HEK293 (cell line): ENCODE results near the gene ZNF189.

Source experiments
- SP2 ChIP-seq: fragments of 450-650 bp; formaldehyde crosslinking; IDR thresholded peaks from 2 replicates; pipeline ENCODE4 v1.5.1; 2016; ENCODE audit warnings: missing biosample characterization, missing genetic modification characterization
- YY1 ChIP-seq: fragments of 450-650 bp; formaldehyde crosslinking; IDR thresholded peaks from 2 replicates; pipeline ENCODE4 v1.5.1; 2018; ENCODE audit warnings: missing biosample characterization, missing genetic modification characterization
- ZEB2 ChIP-seq: fragments of 450-650 bp; formaldehyde crosslinking; IDR thresholded peaks from 2 replicates; pipeline ENCODE4 v1.5.1; 2016; ENCODE audit warnings: missing biosample characterization, missing genetic modification characterization
- ZFP37 ChIP-seq: fragments of 450-650 bp; formaldehyde crosslinking; IDR thresholded peaks from 2 replicates; pipeline ENCODE4 v1.5.1; 2016; ENCODE audit warnings: missing biosample characterization, missing genetic modification characterization
- ZNF138 ChIP-seq: fragments of 450-650 bp; formaldehyde crosslinking; IDR thresholded peaks from 2 replicates; pipeline ENCODE4 v1.5.1; 2016; ENCODE audit warnings: missing biosample characterization, missing genetic modification characterization, borderline replicate concordance
- ZNF302 ChIP-seq: fragments of 450-650 bp; formaldehyde crosslinking; IDR thresholded peaks from 2 replicates; pipeline ENCODE4 v1.5.1; 2016; ENCODE audit warnings: missing biosample characterization, missing genetic modification characterization, low read depth
- ZNF311 ChIP-seq: fragments of 450-650 bp; formaldehyde crosslinking; IDR thresholded peaks from 2 replicates; pipeline ENCODE4 v1.5.1; 2017; ENCODE audit warnings: missing biosample characterization, missing genetic modification characterization, borderline replicate concordance
- ZNF394 ChIP-seq: fragments of 450-650 bp; formaldehyde crosslinking; IDR thresholded peaks from 2 replicates; pipeline ENCODE4 v1.5.1; 2016; ENCODE audit warnings: missing biosample characterization, missing genetic modification characterization, mild to moderate bottlenecking, moderate library complexity, borderline replicate concordance
- ZNF416 ChIP-seq: fragments of 450-650 bp; formaldehyde crosslinking; IDR thresholded peaks from 2 replicates; pipeline ENCODE4 v1.5.1; 2016; ENCODE audit warnings: missing biosample characterization, missing genetic modification characterization
- TF ChIP-seq, protein P1 (sequence below): fragments of 450-650 bp; formaldehyde crosslinking; IDR thresholded peaks from 2 replicates; pipeline ENCODE4 v1.5.1; 2016; ENCODE audit warnings: missing biosample characterization, missing genetic modification characterization
- TF ChIP-seq, protein P2 (sequence below): fragments of 450-650 bp; formaldehyde crosslinking; IDR thresholded peaks from 2 replicates; pipeline ENCODE4 v1.5.1; 2017; ENCODE audit warnings: missing biosample characterization, missing genetic modification characterization
- TF ChIP-seq, protein P3 (sequence below): fragments of 450-650 bp; formaldehyde crosslinking; IDR thresholded peaks from 2 replicates; pipeline ENCODE4 v1.5.1; 2016; ENCODE audit warnings: missing biosample characterization, missing genetic modification characterization
- TF ChIP-seq, protein P4 (sequence below): fragments of 450-650 bp; formaldehyde crosslinking; IDR thresholded peaks from 2 replicates; pipeline ENCODE4 v1.5.1; 2016; ENCODE audit warnings: missing biosample characterization, missing genetic modification characterization, low read depth
- TF ChIP-seq, protein P5 (sequence below): fragments of 450-650 bp; formaldehyde crosslinking; IDR thresholded peaks from 2 replicates; pipeline ENCODE4 v1.5.1; 2016; ENCODE audit warnings: missing biosample characterization, missing genetic modification characterization

DNA sequence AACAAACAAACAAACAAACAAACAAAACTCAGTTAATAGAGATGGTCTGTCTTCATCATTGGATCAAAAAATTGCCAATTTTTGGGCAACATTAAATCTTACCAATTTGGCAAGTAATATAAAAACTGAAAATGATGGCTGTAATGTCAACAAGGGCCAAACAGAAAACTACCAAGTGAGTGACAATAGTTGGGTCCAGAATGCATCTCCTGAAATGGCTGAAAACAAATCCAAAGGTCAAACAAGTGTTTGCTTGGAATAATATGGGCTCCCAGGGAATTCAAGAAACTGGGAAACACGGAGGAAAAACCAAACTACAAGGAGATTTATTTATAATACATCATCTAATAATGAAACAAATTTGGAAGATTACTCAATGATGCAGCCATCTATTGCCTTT, 39.0 kb upstream of the ZNF189 start:
- TF ChIP-seq, protein P1, sequence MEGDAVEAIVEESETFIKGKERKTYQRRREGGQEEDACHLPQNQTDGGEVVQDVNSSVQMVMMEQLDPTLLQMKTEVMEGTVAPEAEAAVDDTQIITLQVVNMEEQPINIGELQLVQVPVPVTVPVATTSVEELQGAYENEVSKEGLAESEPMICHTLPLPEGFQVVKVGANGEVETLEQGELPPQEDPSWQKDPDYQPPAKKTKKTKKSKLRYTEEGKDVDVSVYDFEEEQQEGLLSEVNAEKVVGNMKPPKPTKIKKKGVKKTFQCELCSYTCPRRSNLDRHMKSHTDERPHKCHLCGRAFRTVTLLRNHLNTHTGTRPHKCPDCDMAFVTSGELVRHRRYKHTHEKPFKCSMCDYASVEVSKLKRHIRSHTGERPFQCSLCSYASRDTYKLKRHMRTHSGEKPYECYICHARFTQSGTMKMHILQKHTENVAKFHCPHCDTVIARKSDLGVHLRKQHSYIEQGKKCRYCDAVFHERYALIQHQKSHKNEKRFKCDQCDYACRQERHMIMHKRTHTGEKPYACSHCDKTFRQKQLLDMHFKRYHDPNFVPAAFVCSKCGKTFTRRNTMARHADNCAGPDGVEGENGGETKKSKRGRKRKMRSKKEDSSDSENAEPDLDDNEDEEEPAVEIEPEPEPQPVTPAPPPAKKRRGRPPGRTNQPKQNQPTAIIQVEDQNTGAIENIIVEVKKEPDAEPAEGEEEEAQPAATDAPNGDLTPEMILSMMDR (tag by site-specific recombination) = no peak
- TF ChIP-seq YY1 (no peak), ZNF302 (tag by site-specific recombination) (no peak), ZEB2 (tag by site-specific recombination) (no peak), ZNF416 (tag by site-specific recombination) (no peak), ZFP37 (tag by site-specific recombination) (no peak), ZNF394 (tag by site-specific recombination) (no peak), ZNF138 (tag by site-specific recombination) (no peak), SP2 (tag by site-specific recombination) (no peak), ZNF311 (no peak)
- TF ChIP-seq, protein P2, sequence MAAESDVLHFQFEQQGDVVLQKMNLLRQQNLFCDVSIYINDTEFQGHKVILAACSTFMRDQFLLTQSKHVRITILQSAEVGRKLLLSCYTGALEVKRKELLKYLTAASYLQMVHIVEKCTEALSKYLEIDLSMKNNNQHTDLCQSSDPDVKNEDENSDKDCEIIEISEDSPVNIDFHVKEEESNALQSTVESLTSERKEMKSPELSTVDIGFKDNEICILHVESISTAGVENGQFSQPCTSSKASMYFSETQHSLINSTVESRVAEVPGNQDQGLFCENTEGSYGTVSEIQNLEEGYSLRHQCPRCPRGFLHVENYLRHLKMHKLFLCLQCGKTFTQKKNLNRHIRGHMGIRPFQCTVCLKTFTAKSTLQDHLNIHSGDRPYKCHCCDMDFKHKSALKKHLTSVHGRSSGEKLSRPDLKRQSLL (tag by site-specific recombination) = no peak
- TF ChIP-seq, protein P3, sequence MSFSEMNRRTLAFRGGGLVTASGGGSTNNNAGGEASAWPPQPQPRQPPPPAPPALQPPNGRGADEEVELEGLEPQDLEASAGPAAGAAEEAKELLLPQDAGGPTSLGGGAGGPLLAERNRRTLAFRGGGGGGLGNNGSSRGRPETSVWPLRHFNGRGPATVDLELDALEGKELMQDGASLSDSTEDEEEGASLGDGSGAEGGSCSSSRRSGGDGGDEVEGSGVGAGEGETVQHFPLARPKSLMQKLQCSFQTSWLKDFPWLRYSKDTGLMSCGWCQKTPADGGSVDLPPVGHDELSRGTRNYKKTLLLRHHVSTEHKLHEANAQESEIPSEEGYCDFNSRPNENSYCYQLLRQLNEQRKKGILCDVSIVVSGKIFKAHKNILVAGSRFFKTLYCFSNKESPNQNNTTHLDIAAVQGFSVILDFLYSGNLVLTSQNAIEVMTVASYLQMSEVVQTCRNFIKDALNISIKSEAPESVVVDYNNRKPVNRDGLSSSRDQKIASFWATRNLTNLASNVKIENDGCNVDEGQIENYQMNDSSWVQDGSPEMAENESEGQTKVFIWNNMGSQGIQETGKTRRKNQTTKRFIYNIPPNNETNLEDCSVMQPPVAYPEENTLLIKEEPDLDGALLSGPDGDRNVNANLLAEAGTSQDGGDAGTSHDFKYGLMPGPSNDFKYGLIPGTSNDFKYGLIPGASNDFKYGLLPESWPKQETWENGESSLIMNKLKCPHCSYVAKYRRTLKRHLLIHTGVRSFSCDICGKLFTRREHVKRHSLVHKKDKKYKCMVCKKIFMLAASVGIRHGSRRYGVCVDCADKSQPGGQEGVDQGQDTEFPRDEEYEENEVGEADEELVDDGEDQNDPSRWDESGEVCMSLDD (tag by site-specific recombination) = no peak
- TF ChIP-seq, protein P4, sequence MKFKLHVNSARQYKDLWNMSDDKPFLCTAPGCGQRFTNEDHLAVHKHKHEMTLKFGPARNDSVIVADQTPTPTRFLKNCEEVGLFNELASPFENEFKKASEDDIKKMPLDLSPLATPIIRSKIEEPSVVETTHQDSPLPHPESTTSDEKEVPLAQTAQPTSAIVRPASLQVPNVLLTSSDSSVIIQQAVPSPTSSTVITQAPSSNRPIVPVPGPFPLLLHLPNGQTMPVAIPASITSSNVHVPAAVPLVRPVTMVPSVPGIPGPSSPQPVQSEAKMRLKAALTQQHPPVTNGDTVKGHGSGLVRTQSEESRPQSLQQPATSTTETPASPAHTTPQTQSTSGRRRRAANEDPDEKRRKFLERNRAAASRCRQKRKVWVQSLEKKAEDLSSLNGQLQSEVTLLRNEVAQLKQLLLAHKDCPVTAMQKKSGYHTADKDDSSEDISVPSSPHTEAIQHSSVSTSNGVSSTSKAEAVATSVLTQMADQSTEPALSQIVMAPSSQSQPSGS (tag by site-specific recombination) = no peak
- TF ChIP-seq, protein P5, sequence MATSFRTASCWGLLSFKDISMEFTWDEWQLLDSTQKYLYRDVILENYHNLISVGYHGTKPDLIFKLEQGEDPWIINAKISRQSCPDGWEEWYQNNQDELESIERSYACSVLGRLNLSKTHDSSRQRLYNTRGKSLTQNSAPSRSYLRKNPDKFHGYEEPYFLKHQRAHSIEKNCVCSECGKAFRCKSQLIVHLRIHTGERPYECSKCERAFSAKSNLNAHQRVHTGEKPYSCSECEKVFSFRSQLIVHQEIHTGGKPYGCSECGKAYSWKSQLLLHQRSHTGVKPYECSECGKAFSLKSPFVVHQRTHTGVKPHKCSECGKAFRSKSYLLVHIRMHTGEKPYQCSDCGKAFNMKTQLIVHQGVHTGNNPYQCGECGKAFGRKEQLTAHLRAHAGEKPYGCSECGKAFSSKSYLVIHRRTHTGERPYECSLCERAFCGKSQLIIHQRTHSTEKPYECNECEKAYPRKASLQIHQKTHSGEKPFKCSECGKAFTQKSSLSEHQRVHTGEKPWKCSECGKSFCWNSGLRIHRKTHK (tag by site-specific recombination) = no peak
